Iris pigment epithelial cell (primary cell): Measurements from ENCODE around the gene UVRAG.

ENCODE experiments used
- DNase-seq: peaks from one replicate; pipeline ENCODE4 v3.0.0-alpha.2; 2011; ENCODE audit warnings: low read depth

The UVRAG gene

GRCh38 chr11:76170468-76170867 lies 355.5 kb downstream of the UVRAG start:
- no peak for DNase-seq

GRCh38 chr11:76172583-76172982 lies 357.6 kb downstream of the UVRAG start:
- DNase-seq = no peak

GRCh38 chr11:76173663-76174062 lies 358.7 kb downstream of the UVRAG start:
- DNase-seq = no peak

- DNase-seq = no peak
Observed at GRCh38 chr11:76174330-76174729, 359.3 kb downstream of the UVRAG start.

- DNase-seq = no peak
Observed at GRCh38 chr11:76175783-76176182, 360.8 kb downstream of the UVRAG start.

- DNase-seq = no peak
Observed at GRCh38 chr11:76176463-76176862, 361.5 kb downstream of the UVRAG start.

- DNase-seq = no peak
Observed at GRCh38 chr11:76177250-76177686, 362.3 kb downstream of the UVRAG start.

- DNase-seq = no peak
Observed at GRCh38 chr11:76179147-76179546, 364.1 kb downstream of the UVRAG start.

GRCh38 chr11:76181371-76181770 lies 366.4 kb downstream of the UVRAG start:
- no peak for DNase-seq

- DNase-seq = peak; percentile 12
Observed at GRCh38 chr11:76184551-76184993, 369.6 kb downstream of the UVRAG start.

GRCh38 chr11:76185511-76185910 lies 370.5 kb downstream of the UVRAG start:
- no peak for DNase-seq

GRCh38 chr11:76185931-76186401 lies 371.0 kb downstream of the UVRAG start:
- no peak for DNase-seq

GRCh38 chr11:76186776-76187279 lies 371.8 kb downstream of the UVRAG start:
- no peak for DNase-seq

- DNase-seq = no peak
Observed at GRCh38 chr11:76188873-76189272, 373.9 kb downstream of the UVRAG start.

GRCh38 chr11:76189682-76190081 lies 374.7 kb downstream of the UVRAG start:
- no peak for DNase-seq

- no peak for DNase-seq
Observed at GRCh38 chr11:76190376-76190775, 375.4 kb downstream of the UVRAG start.
